H1 (cell line): ENCODE results near the gene ATXN2. TPM values are rescaled to one million over a fixed set of nuclear protein-coding genes. Genes with fewer than 3 reads are reported as not detected.

Experiments used
- polyA plus RNA-seq, 7 experiments: library from polyadenylated mRNA; depleted of rRNA in 3 of 7; stranded (reverse) in 5 of 7; unstranded in 2 of 7; fragments of >200 nt in 5 of 7; fragments of 200-250 nt in 2 of 7; gene quantifications; 1 replicate in 5 of 7; 2 replicates in 1 of 7; 4 replicates in 1 of 7; pipeline versions ENCODE4 v1.2.1 to v1.2.3, GENCODE V29; 2011 to 2013; ENCODE audit warnings: missing spikeins in 2 of 7, mixed read lengths in 2 of 7
- small RNA-seq: library from polyadenylated mRNA; stranded (forward); fragments of <200 nt; extraction: miRNeasy Mini kit (QIAGEN cat#:217004); gene quantifications from one replicate; pipeline ENCODE3, GENCODE V24; 2013; ENCODE audit not compliant: insufficient read depth
- total RNA-seq: library from RNA; stranded (reverse); fragmentation: NEBNext Ultra II Directional; extraction: Animal tissue kit (Norgen Biotek cat#: 25700); gene quantifications from 2 replicates; pipeline ENCODE4 v1.2.1, GENCODE V29; 2021

ATXN2 gene
- total and polyA plus RNA-seq, 2 of the 8 experiments (the other 6 are each of a cell fraction or from before 2014, with no cell fraction given), result 46.6 to 80.7 TPM

Small RNAs within 50 kb of the gene (small RNA-seq; reads per million reads assigned to genes)
- not detected for gene RF00066

Other genes starting within 250 kb of the ATXN2 start
- gene PHETA1, start 230.2 kb downstream of the ATXN2 start, total RNA-seq, result 12.3 and 13.7 TPM in 2 replicates
- gene PHETA1, start 230.2 kb downstream of the ATXN2 start, polyA plus RNA-seq (2011; rRNA removed), result 5.2 and 9.7 TPM in 2 replicates
- 29.8 and 34.1 TPM in 2 replicates for gene SH2B3, start 193.4 kb downstream of the ATXN2 start, total RNA-seq
- gene SH2B3, start 193.4 kb downstream of the ATXN2 start, polyA plus RNA-seq (2011; rRNA removed), result 20.8 and 25.1 TPM in 2 replicates
- gene BRAP, start 86.6 kb upstream of the ATXN2 start, total RNA-seq, result 20.1 and 22.2 TPM in 2 replicates
- 11.7 and 12.8 TPM in 2 replicates for gene BRAP, start 86.6 kb upstream of the ATXN2 start, polyA plus RNA-seq (2011; rRNA removed)
- gene ACAD10, start 86.7 kb upstream of the ATXN2 start, total RNA-seq, result 23.3 and 23.5 TPM in 2 replicates
- gene ACAD10, start 86.7 kb upstream of the ATXN2 start, polyA plus RNA-seq (2011; rRNA removed), result 17.3 and 26.3 TPM in 2 replicates
- 40.4 and 43.8 TPM in 2 replicates for gene ALDH2, start 167.6 kb upstream of the ATXN2 start, total RNA-seq
- 25.4 and 31.3 TPM in 2 replicates for gene ALDH2, start 167.6 kb upstream of the ATXN2 start, polyA plus RNA-seq (2011; rRNA removed)
- gene MAPKAPK5, start 242.9 kb upstream of the ATXN2 start, total RNA-seq, result 90.8 and 91.5 TPM in 2 replicates
- gene MAPKAPK5, start 242.9 kb upstream of the ATXN2 start, polyA plus RNA-seq (2011; rRNA removed), result 33.8 and 40.0 TPM in 2 replicates